GM12872 (cell line): Measurements from ENCODE around the gene BLNK.

ENCODE experiments used
- TF ChIP-seq, protein P1 (sequence below): IDR thresholded peaks from 3 replicates; pipeline ENCODE4 v1.5.1; 2011; ENCODE audit warnings: low read depth, mild to moderate bottlenecking, low read length, moderate library complexity; ENCODE audit not compliant: insufficient read depth

The BLNK gene

GRCh38 chr10:96170230-96170629, 101.1 kb downstream of the BLNK start:
- TF ChIP-seq, protein P1, sequence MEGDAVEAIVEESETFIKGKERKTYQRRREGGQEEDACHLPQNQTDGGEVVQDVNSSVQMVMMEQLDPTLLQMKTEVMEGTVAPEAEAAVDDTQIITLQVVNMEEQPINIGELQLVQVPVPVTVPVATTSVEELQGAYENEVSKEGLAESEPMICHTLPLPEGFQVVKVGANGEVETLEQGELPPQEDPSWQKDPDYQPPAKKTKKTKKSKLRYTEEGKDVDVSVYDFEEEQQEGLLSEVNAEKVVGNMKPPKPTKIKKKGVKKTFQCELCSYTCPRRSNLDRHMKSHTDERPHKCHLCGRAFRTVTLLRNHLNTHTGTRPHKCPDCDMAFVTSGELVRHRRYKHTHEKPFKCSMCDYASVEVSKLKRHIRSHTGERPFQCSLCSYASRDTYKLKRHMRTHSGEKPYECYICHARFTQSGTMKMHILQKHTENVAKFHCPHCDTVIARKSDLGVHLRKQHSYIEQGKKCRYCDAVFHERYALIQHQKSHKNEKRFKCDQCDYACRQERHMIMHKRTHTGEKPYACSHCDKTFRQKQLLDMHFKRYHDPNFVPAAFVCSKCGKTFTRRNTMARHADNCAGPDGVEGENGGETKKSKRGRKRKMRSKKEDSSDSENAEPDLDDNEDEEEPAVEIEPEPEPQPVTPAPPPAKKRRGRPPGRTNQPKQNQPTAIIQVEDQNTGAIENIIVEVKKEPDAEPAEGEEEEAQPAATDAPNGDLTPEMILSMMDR = no peak

DNA sequence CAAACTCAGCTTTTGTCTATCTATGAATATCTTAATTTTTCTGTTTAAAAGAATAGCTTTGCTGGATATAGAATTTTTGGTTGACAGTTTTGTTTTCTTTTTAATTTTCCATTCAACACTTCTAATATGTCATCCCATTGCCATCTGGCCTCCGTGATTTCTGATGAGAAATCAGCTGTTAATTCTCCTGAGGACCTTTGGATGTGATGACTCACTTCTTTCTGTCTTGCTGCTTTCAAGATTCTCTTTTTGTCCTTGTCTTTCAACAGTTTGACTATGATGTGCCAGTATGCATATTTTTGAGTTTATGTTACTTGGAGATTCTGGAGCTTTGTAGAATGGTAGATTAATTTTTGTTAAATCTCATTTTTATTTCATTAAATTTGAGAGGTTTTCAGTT, 102.8 kb downstream of the BLNK start:
- TF ChIP-seq, protein P1 = no peak

GRCh38 chr10:96165726-96166125, 105.6 kb downstream of the BLNK start:
- TF ChIP-seq, protein P1 = no peak

GRCh38 chr10:96153070-96153469, 118.3 kb downstream of the BLNK start:
- TF ChIP-seq, protein P1 = no peak

- TF ChIP-seq, protein P1 = no peak
Measured at GRCh38 chr10:96152437-96152836, 118.9 kb downstream of the BLNK start.
